ENCODE results near the gene SRC.

GRCh38 chr20:37413379-37413778 is 67.4 kb downstream of the SRC start:
- TF ChIP-seq CTCF (IDR thresholded peaks at IDR 0.05; ENCODE audit: insufficient read depth, low read length, poor library complexity, severe bottlenecking) (no peak), EZH2phosphoT487 (conservative IDR thresholded peaks at IDR 0.05; ENCODE audit: low read length) (no peak)

All from SU-DHL-6 (cell line).